ENCODE results near the gene PKD1L1.
A peak's percentile ranks its signal among the peaks of the same experiment; 100 is the strongest.
"Not testable (repeated sequence)": the region's sequence is repeated elsewhere in the genome, so short reads cannot be mapped to it uniquely, and the experiment has no call there.

PKD1L1 gene, protein sequence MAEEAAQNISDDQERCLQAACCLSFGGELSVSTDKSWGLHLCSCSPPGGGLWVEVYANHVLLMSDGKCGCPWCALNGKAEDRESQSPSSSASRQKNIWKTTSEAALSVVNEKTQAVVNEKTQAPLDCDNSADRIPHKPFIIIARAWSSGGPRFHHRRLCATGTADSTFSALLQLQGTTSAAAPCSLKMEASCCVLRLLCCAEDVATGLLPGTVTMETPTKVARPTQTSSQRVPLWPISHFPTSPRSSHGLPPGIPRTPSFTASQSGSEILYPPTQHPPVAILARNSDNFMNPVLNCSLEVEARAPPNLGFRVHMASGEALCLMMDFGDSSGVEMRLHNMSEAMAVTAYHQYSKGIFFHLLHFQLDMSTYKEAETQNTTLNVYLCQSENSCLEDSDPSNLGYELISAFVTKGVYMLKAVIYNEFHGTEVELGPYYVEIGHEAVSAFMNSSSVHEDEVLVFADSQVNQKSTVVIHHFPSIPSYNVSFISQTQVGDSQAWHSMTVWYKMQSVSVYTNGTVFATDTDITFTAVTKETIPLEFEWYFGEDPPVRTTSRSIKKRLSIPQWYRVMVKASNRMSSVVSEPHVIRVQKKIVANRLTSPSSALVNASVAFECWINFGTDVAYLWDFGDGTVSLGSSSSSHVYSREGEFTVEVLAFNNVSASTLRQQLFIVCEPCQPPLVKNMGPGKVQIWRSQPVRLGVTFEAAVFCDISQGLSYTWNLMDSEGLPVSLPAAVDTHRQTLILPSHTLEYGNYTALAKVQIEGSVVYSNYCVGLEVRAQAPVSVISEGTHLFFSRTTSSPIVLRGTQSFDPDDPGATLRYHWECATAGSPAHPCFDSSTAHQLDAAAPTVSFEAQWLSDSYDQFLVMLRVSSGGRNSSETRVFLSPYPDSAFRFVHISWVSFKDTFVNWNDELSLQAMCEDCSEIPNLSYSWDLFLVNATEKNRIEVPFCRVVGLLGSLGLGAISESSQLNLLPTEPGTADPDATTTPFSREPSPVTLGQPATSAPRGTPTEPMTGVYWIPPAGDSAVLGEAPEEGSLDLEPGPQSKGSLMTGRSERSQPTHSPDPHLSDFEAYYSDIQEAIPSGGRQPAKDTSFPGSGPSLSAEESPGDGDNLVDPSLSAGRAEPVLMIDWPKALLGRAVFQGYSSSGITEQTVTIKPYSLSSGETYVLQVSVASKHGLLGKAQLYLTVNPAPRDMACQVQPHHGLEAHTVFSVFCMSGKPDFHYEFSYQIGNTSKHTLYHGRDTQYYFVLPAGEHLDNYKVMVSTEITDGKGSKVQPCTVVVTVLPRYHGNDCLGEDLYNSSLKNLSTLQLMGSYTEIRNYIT (N-terminal part only)

DNA sequence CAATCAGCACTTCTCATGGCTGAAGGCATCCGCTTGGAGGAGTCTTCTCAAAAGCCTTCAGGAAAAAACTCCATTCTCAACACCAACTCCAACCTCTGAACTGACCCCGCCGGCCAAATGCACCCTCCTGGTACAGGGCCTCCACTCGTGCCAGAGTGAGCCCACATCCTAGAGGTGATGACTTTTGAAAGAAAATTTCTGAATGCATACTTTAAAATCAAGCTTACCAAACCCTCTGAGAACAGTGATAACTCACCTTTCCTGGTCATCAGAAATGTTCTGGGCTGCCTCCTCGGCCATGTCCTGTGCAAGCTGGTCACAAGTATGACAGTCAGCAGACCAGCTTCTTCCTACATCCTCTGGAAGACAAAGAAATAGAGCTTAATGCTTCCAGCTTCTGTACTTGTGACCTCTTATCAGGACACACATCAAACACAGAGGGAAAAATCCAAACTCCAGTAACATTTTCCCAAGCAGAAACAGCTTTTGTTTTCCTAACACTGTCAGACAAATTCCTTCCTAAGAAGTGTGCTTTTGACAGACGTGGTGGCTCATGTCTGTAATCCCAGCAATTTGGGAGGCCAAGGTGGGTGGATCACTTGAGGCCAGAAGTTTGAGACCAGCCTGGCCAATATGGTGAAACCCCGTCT lies at the start of gene PKD1L1:
Gene PKD1L1, minus strand, starts transcription at position 326 of the 650 bp plus-strand sequence. Its CDS starts 26 bp downstream, at position 300.
- DNase-seq, result no peak

DNA sequence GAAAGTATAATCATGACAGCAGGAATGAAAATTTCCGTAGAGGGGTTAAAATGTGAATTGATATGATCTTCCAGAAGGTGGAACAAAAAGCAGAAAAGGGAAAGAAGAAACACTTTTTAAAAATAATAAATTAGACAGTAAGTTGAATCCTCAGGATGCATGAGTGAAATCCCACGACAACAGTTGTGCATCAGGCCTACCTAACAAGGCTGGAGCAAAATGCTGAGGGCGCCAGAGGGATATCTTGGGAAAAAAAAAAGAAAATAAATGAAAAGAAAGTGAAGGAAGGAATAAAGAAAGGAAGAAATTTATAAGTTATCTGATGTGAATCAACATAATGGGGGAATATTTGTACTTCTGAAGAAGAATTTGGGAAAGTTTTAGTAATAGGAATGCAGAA lies 44.2 kb upstream of the PKD1L1 start:
- DNase-seq, result no peak

DNA sequence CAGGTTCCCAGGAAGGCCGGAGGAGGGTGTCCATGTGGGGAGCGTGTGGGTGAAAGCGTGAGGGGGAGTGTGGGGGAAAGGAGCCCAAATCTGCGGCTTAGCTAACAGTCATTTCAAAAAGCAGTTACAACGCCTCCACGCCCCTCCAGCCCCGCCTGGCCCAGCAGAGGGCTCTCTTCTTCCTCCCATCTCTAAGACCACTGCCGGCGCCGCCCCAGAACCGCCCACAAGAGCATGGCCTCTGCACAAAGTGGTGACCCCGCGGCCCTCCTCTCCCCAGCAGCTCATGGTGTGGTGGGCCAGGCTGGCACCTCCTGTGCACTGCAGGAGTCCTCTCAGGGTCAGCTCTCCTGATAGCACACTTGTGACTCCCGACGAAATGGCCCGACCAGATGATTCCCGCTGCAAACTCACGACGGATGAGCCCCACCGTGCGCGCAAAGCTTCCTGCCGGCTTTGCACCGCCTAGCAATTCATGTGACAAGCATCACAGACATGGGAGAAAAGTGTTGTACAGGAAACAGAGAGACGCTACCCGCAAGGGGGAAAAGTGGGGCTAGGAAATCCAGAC lies 43.6 kb upstream of the PKD1L1 start:
- peak; percentile 89 for DNase-seq

DNA sequence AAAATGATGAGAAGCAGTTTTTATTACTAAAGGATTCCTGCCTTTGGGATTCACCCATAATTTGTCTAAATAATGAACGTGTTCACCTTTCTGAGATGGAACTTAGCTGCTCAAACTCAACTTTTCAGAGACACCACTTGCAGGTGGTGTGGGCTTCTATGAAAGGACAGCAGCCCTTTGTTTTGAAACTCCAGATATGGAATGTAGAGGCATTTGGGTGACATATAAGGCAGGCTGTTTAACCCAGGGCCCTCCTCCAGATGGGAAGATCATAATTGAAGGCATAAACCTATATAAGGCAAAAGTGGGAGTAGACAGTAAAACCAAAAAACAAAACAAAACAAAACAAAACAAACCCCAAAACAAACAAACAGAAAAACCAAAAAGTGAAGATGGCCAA lies 43.0 kb upstream of the PKD1L1 start:
- no peak for DNase-seq

DNA sequence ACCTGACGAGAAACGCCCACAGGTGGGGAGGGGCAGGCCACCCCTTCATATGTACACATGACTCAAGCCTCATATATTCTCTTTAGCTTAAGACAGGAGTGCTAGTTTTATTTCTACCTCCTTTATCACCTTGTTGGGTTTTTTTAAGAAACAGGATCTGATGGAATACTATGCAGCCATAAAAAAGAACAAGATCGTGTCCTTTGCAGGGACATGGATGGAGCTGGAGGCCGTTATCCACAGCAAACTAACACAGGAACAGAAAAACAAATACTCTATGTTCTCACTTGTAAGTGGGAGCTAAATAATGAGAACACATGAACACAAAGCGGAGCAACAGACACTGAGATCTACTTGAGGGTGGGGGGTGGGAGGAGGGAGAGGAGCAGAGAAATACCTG lies 42.3 kb upstream of the PKD1L1 start:
- DNase-seq, result no peak

DNA sequence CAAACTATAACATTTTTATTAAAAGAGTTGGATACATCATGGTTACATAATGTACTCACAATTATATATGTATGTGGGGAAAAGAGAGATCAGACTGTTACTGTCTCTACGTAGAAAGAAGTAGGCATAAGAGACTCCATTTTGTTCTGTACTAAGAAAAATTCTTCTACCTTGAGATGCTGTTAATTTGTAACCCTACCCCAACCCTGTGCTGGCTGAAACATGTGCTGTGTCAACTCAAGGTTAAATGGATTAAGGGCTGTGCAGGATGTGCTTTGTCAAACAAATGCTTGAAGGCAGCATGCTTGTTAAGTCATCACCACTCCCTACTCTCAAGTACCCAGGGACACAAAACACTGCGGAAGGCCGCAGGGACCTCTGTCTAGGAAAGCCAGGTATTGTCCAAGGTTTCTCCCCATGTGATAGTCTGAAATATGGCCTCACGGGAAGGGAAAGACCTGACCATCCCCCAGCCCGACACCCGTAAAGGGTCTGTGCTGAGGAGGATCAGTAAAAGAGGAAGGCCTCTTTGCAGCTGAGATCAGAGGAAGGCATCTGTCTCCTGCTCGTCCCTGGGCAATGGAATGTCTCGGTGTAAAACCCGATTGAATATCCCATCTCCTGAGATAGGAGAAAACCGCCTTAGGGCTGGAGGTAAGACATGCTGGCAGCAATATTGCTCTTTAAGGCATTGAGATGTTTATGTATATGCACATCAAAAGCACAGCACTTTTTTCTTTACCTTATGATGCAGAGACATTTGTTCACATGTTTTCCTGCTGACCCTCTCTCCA lies 41.5 kb upstream of the PKD1L1 start:
- not testable (repeated sequence) for DNase-seq

DNA sequence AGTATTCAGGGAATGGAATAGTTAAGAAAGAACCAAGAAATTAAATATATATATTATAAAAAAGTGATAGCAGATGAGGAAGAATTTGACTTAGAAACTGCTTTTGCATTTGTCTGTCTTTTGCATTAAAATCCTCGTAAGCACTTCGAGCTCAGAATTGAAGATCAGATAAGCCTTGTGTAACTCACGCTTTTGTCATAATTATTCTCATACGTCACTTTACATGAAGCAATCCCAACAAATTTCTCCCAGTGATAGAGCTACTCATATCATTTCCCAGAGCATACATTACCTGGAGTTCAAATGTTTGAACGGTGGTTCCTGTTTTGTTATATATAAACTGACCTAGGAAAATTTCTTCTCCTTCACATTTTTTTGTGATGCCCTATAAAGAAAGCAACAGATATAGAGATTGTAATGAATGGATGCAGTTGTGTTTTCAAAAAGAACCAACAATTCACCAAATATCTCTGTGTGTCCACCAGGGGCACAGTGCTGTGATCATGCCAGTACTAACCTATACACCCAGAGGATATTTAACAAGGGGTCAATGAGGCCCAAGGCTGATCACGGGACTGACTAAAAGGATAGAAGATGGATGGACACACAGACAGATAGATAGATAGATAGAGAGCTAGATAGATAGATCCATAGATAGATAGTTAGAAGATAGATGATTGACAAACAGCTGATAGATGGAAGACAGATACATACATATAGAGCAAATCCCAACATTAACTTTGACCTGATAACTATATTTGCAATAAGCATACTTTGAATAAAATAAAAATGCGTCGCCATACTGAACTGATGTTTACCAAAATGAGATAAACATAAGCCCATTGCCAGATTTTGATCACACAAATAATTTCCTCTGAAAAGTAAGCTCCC lies 40.5 kb upstream of the PKD1L1 start:
- peak; percentile 19 for DNase-seq

DNA sequence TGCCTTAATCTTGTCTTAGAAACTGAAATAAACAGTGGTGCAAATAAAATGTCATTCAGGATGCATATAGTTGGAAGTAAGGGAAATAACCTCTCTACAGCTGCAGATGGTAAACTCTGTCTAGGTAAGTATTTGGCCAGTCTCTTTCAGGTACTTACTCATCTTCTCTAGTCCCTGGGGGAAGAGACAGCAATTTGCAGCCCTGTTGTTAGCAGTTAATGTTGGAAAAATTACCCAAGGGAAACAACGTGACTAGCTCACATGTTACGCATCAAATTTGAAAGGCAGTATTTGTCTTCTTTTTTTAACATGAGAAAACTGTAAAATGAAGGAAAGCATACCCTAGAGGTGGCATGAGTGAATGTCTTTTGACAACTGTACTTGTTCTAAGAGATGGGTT lies 34.3 kb upstream of the PKD1L1 start:
- DNase-seq, result no peak

DNA sequence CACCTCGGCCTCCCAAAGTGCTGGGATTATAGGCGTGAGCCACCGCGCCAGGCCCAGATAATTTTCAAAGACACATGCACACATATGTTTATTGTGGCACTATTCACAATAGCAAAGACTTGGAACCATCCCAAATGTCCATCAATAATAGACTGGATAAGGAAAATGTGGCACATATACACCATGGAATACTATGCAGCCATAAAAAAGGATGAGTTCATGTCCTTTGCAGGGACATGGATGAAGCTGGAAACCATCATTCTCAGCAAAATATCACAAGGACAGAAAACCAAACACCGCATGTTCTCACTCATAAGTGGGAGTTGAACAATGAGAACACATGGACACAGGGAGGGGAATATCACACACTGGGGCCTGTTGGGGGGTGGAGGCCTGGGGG lies 32.4 kb upstream of the PKD1L1 start:
- not testable (repeated sequence) for DNase-seq

DNA sequence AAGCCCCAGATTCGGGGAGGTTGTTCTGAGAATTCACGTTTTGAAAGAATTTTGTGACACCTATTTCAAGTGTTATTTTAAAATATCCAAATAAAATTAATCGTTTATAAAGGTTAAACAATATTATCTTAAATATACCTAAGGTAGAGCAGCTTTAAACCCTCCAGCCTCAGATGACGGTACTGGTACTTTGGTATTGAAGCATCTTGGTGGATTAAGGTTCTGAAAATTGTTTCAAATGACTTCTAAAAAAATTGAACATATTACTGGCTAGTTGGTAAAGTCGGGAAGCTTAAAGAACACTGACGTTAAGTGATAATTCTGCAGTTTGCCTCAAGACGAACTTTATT lies 31.5 kb upstream of the PKD1L1 start:
- DNase-seq, result no peak

DNA sequence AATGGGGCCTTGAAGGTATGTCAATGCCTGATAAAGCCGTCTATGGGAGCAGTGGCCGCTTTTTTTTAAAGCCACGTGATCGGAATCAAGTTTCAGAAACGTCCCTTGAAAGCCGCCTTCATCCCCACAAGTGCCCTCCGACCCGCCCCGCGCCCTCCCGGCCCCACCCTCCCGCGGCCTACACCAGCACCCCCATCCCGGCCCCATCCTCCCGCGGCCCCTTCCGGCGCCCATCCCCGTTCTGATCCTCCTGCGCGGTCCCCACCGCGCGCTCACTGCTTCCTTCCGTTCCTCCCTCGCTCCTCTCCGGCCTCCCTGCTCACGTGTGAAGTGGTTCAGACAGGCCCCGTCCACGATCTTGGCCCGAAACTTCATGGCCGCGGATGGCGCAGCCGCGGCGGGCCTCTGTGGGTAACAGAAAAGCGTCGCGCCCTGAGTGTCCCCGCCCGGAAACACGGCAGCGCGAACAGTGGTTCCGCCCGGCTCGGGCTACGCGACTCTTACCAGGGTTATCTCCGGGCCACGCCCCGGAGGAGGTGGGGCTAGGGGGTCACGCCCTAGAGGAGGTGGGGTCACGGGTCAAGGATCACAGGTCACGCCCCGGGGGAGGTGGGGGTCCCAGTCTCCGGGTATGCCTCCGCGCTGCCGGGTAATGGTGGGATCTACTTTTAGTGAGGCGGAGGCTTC lies 31.0 kb upstream of the PKD1L1 start, which contains the start of gene HUS1:
Gene HUS1, minus strand, starts transcription at position 471 of the 687 bp plus-strand sequence. Its CDS starts 96 bp downstream, at position 375.
- peak; percentile 96 for DNase-seq

DNA sequence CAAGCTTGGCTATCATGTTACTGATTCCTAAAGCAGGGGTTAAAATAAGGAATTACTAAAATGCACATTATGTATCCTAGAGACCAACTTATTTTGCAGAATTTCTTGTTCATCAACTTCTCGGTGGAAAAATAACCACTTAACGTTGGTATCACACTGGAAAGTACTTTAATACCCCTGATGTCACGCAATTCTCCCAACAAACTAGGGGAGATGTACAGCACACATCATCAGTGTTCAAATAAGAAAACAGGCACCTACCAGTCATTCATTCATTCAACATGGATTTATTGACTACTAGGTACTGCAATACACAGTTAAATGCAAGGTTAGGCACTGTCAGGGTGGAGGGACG lies 30.5 kb upstream of the PKD1L1 start:
- no peak for DNase-seq

DNA sequence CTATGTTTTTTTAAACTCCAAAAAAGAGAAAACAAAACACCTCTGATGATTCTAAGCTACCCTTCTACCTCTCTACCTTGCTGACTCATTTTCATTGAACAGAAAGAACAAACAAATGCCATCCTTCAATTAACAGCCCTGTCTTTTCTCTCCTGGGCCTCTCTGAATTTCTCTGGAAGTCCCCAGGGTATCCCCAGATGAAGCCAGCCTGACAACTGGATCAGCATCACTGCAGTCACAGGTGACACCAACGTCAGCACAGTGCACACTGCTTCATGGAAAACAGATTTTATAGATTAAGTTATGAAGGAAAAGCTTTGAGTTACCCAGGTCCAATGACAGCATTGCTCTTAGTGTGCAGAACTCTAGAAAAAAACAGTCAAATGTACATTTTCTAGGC lies 25.5 kb upstream of the PKD1L1 start:
- peak; percentile 22 for DNase-seq

DNA sequence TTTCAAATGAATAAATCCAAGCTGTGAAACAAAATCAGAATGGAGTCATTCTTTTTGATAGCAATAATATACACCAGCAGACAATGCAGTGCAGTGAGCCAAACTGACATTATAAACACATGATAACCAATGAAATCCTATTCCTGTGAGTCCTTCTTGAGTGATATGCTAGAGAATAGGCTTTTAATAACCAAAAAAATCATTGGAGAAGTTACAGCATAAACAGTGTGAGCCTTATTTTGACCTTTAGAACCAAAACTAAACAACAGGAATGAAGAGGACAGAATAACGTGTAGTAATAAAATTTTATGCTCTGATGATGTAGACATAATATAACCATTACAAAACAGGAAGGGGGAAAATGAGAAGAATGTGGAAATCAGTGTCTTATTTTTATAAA lies 22.5 kb upstream of the PKD1L1 start:
- no peak for DNase-seq

DNA sequence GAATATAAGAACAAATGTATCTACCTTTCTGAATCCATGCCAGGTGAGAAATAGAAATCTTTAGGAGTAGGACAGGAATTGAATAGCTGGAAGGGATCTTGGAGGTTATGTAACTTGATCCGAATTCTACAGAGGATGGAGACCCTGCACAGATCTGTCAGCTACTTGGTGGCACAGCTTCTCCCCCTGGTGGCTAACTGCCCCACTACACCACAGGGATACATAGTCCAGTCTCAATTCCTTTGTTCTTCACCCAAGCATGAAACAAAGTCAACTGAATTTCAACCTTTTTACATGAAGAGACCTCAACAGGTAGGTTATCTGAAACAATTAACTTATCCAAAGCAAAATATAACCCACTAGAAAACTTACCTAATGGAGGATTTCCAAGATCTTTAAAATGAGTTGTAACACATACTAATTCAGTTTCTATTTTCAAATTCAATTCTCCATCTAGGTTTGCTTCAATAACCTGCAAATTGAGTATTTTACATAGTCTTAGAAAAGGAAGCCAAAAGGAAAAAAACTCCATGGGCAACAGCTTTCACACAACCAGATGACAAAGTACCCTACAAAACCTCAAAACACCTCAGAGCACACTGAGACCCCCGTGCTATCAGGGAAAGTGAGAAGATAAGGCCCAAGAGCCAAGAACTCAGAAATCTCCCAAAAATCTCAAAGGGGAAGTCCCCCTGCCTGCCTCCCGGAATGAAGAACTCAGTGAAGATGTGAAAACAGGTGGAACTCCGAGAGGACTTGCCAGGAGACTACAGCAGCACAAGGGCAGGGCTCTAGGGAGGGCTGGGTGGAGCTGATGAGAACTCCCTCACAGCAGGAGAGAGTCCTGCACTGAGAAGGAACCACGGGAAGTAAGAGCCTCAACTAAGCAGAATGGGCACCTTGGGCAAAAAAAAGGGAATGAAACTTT lies 20.8 kb upstream of the PKD1L1 start:
- DNase-seq, result peak; percentile 74

DNA sequence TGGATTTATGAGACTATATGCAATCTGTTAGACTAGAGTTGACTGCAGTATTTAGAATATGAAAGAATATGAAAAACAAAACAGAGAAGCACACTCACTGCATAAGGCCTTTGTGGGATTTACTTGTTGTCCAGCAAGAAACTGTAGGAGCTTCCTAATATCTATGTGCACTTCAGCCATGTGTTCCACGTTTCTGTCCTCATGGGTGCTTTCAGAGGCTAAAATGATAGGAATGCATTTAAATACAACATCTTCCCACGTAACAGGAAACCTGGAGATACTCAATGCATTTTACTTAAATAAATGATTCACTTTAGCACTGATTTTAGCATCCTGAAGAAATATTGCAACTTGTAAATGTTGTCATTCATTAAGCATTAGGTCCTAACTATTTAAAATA lies 19.4 kb upstream of the PKD1L1 start:
- no peak for DNase-seq

DNA sequence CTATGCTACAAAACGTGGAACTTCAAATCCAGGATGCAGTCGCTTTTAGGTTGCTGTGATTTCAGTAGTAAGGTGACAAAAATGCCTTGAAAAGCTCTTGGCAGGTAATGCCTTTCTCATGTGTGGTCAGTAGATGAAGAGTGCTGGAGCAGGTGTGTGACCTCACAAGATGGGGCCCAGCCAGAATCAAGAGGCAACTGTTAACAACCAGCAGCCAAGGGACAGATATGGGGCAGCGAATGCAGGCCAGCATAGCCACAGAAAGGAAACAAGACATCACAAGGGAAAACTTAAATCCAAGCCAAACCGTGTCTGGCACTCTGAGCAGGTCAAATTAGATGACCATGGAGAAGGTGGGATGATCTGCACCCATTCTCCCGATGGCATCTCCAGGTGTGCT lies 18.9 kb upstream of the PKD1L1 start:
- no peak for DNase-seq

DNA sequence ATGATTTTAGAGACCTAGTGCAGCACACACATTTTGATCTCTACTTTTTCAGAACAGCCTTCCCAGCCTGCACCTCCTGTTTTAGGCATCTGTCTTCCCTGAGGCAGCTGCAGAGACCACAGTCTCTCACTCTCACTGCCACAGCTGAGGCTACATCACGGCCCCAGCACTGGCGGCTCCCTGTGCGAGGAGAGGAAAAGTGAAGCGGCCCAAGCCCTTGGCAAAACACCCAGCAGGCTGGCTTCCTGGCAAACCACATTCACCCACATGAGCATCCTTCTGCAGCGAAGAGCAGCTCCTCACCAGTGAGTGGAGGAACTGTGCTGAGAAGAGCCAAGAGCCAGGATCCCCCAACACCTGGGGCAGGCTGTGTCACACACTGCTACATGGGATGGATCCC lies 17.2 kb upstream of the PKD1L1 start:
- no peak for DNase-seq

DNA sequence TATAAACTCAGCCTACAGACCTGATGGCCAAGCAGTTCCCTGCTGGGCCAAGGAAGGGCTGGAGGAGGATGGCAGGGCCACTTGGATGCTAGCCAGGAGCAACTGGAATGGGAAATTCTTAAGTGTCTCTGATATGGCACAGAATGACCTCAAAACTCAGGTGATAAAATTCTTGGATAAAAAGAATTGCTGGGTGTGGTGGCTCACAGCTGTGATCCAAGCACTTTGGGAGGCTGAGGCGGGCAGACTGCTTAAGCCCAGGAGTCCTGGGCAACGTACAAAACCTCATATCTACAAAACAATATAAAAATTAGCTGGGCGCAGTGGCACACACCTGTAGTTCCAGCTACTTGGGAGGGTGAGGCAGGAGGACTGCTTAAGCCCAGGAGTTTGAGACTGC lies 14.0 kb upstream of the PKD1L1 start:
- DNase-seq, result no peak

All from activated CD4-positive, alpha-beta T cell treated with anti-CD3 and anti-CD28 coated beads for 48 hours (primary cell).